HG02623 (cell line): Measurements from ENCODE around the gene RBM4B.
"Not testable (repeated sequence)": the region's sequence is repeated elsewhere in the genome, so short reads cannot be mapped to it uniquely, and the experiment has no call there.

ENCODE experiments used
- ATAC-seq: cut with Tn5 transposase; IDR thresholded peaks from one replicate; pipeline ENCODE4 v1.9.1; 2021; ENCODE audit warnings: moderate library complexity; ENCODE audit not compliant: unreplicated experiment

Gene RBM4B

GRCh38 chr11:66643745-66644437 lies 33.8 kb downstream of the RBM4B start:
- no peak for ATAC-seq

DNA sequence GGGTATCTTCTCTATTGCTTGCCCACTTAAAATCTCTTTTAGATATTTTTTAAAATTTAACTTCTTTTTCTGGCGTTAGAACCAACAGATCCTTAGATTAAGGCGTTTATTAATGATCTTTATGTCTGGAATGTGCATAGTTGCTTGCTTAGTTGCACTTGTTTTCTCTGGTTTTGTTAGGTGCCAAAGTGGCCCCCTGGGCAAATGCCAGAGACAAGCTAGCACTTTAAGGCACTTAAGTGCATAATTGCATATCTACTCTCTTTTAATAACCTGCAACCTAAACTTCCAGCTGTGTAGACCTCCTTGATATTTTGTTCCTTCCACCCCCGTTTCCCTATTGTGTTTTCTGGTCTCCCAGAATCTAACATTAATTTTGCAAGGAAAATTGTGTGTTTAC lies 35.9 kb downstream of the RBM4B start:
- no peak for ATAC-seq

GRCh38 chr11:66639814-66640340 lies 37.8 kb downstream of the RBM4B start:
- not testable (repeated sequence) for ATAC-seq

GRCh38 chr11:66639066-66639813 lies 38.4 kb downstream of the RBM4B start:
- no peak for ATAC-seq

- ATAC-seq = peak; percentile 95
Observed at GRCh38 chr11:66638177-66639065, 39.3 kb downstream of the RBM4B start, which contains the start of gene RBM4. Gene RBM4 (plus strand): TSS chr11:66638703. CDS start chr11:66639712, 1,009 bp downstream.

DNA sequence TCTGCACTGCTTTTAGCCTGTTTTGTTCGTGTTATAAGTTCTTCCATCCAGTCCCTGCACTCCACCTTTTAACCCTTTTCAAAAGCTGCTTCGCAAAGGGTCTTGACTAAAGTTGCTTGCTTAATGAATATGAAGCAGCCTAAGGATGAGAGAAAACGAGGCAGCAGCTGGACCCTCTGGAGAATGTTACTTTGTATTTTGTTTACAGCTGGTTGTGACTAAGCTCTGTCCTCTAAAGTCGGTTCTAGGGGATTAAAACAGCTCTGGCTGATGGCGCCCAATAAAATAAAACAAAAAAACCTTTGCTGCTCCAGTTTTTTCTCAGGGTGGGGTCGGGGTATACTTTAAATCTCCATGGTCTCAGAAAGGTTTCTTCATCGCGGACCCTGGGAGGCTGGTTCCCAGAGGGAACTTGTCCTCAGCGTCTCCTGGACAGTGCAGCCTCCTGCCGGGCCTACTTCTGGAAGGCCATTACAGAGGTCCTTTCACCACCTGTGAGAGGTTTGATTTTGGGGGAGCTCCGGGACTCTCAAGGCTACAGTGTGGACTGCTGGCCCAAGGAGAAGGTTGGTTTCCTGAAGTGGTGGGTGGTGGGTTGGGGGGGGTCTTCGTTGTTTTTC lies 40.0 kb downstream of the RBM4B start:
- no peak for ATAC-seq

- no peak for ATAC-seq
Observed at GRCh38 chr11:66636411-66636810, 41.3 kb downstream of the RBM4B start.

- no peak for ATAC-seq
Observed at GRCh38 chr11:66632952-66633351, 44.7 kb downstream of the RBM4B start.

DNA sequence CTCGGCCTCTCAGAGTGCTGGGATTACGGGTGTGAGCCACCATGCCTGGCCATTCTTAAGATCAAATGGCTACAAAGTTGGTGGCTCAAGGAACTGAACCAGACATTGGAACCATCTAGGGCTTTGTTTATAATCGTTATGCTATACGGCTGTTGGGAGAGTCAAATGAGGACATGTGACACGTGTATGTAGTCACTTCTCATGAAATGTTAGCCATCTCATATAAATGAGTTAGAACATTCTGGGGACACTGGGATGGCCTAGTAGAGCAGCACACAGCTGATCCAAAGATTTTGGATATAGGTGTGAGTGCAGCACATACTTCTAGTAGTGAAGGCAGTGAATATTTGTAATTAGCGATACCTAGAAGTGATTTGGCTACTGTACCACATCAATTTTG lies 45.8 kb downstream of the RBM4B start:
- ATAC-seq = no peak

- ATAC-seq = no peak
Observed at GRCh38 chr11:66629356-66629755, 48.3 kb downstream of the RBM4B start.

DNA sequence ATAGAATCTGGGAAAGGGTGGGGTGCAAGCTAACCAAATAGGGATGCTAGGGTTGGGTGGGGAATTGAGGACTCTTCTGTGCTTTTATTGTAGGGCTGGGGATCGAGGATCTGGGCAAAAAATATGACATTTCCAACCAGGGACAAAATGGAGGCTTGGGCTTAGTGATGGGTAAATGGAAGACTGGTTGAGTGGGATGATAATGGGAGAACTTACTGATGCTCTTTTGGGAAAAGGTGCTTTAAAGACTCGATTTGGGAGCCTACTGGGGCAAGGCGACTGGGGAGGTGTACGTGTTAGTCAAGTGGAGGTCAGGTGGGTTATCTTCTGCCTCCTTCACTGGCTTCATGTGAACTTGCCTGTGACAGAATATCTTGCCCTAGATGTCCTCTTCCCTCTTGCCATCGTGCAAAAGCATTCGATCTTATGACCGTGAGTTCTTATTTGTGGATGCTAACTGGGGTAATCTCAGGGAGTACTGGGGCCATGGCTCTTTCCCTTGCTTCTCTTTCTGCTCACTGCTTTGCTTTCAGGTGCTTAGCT lies 49.6 kb downstream of the RBM4B start:
- ATAC-seq = no peak

- no peak for ATAC-seq
Observed at GRCh38 chr11:66626926-66627325, 50.8 kb downstream of the RBM4B start.

DNA sequence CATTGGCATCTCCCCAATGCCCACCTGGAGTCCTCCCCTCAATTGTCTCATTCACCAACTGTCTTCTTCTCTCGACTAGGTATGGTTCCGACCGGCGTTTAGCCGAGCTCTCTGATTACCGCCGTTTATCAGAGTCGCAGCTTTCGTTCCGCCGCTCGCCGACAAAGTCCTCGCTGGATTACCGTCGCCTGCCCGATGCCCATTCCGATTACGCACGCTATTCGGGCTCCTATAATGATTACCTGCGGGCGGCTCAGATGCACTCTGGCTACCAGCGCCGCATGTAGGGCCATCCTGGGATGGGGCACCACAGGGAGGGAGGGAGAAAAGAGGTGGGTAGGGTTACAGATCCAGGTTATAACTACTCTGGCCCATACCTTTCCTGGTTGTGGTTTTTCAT lies 51.3 kb downstream of the RBM4B start:
- ATAC-seq = no peak

DNA sequence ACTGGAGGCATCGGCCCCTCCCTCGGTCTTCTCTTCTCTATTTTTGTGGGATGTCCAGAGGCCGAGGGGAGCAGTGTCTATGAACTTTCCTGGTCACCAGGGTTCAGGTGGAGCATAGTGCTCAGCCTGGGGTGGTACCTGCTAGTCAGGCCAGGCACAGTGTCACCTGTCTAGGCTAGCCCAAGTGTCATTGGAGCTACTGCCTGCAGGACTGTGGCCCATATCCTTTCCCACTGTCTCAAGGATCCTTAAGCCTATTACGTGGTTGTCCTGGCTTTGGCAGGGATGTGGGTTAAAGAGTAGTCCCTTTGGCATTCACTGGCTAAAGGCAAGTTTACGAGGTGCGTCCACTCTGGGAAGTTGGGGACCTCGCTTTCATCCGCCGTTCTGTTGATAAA lies 51.9 kb downstream of the RBM4B start:
- ATAC-seq = no peak

DNA sequence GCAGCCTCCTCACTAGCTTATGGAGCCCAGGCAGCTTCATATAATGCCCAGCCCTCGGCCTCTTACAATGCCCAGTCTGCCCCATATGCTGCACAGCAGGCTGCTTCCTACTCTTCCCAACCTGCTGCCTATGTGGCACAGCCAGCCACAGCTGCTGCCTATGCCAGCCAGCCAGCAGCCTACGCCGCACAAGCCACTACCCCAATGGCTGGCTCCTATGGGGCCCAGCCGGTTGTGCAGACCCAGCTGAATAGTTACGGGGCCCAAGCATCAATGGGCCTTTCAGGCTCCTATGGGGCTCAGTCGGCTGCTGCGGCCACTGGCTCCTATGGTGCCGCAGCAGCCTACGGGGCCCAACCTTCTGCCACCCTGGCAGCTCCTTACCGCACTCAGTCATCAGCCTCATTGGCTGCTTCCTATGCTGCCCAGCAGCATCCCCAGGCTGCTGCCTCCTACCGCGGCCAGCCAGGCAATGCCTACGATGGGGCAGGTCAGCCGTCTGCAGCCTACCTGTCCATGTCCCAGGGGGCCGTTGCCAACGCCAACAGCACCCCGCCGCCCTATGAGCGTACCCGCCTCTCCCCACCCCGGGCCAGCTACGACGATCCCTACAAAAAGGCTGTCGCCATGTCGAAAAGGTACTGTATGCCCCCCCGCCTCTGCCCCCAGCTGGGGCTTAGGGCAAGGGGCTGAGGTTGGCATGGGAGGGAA lies 52.5 kb downstream of the RBM4B start:
- ATAC-seq = no peak

DNA sequence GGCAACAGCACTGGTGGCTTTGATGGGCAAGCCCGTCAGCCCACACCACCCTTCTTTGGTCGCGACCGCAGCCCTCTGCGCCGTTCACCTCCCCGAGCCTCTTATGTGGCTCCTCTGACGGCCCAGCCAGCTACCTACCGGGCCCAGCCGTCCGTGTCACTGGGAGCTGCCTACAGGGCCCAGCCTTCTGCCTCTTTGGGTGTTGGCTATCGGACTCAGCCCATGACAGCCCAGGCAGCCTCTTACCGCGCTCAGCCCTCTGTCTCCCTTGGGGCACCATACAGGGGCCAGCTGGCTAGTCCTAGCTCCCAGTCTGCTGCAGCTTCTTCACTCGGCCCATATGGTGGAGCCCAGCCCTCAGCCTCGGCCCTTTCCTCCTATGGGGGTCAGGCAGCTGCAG lies 53.2 kb downstream of the RBM4B start:
- ATAC-seq = no peak

- ATAC-seq = no peak
Observed at GRCh38 chr11:66619080-66619554, 58.6 kb downstream of the RBM4B start.

DNA sequence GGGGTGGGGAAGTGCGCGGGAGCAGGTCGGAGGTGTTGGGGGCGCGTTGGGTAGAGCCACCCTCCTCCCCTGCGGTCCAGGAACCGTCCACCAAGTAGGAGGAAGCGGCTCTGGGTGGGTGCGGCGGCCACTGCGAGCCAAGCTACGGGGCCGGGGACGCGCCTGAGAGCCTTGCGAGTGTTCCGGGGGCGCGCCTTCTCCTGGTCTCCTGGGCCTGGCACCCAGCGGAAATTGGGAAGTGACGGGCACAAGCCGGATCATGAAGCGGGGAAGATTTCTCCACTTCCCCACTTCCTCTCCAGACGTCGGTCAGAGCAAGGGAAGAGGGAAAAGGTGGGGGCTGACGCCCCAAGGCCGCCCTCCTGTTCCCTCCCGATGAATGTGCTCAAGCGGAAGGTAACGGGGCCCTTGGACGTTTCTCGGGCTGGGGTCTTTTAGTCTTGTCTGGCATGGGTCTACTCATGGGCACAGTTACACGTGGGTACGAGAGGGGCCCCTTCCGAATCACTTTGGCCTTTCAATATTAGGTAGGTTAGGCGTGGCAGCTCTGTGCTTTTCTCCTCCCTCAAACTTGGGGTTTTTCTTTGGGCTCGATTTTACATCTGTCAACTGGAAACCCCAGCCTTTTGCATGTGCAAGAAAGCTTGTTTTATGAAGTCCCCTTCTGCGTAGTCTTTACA lies 60.4 kb downstream of the RBM4B start:
- ATAC-seq = peak; percentile 7
